B cell (primary cell): ENCODE results near the gene RNLS. TPM values are rescaled to one million over a fixed set of nuclear protein-coding genes. Genes with fewer than 3 reads are reported as not detected.

Experiments used
- ATAC-seq: fragments of 200-7000 bp; cut with Tn5 transposase; one replicate; pipeline ENCODE4 v1.10.0; 2021; ENCODE audit warnings: low read depth, mild to moderate bottlenecking, moderate number of reproducible peaks, moderate library complexity
- CTCF ChIA-PET: fragments of 350-600 bp; sonication (Branson Sonifier 250); formaldehyde crosslinking; loops from one replicate; lab custom pipeline; 2021; ENCODE audit warnings: antibody characterized with exemption, inconsistent platforms; lab: Charles Lee
- POLR2A ChIA-PET: fragments of 350-600 bp; sonication (Branson Sonifier 250); formaldehyde crosslinking; loops from one replicate; lab custom pipeline; 2021; ENCODE audit warnings: antibody characterized with exemption; lab: Charles Lee
- DNase-seq: peaks from one replicate; pipeline ENCODE4 v3.0.0; 2013
- H2AFZ ChIP-seq: 2 replicates; pipeline ENCODE4 v1.6.1; 2012; ENCODE audit warnings: mild to moderate bottlenecking, low read depth, low read length; ENCODE audit not compliant: insufficient read depth, poor library complexity, severe bottlenecking
- H3K27ac ChIP-seq, 2 donors: 1 replicate in 1 of 2; 2 replicates in 1 of 2; pipeline ENCODE4 v1.5.1; 2012 to 2013; ENCODE audit warnings: low read length in 2 of 2, mild to moderate bottlenecking in 2 of 2, moderate library complexity in 1 of 2
- H3K27me3 ChIP-seq, 4 experiments: fragments of 200-600 bp in 1 of 4; sonication (generic) in 1 of 4; replicated peaks in 1 of 4; 1 replicate in 2 of 4; 2 replicates in 2 of 4; pipeline versions ENCODE4 v1.6.1 to v1.7.0; 2013 to 2016; ENCODE audit warnings: low read length in 3 of 4, mild to moderate bottlenecking in 2 of 4, mixed read lengths in 1 of 4, moderate library complexity in 1 of 4; ENCODE audit not compliant: insufficient read depth in 4 of 4, control insufficient read depth in 3 of 4; ENCODE audit errors: control extremely low read depth in 1 of 4
- H3K36me3 ChIP-seq, 2 experiments: replicated peaks in 1 of 2; 1 replicate in 1 of 2; 2 replicates in 1 of 2; pipeline versions ENCODE4 v1.6.1 to v1.7.1; 2013; ENCODE audit warnings: low read length in 1 of 2; ENCODE audit not compliant: insufficient read depth in 2 of 2, control insufficient read depth in 1 of 2; ENCODE audit errors: control extremely low read depth in 1 of 2, extremely low read depth in 1 of 2
- H3K4me1 ChIP-seq, 2 donors: fragments of 200-600 bp in 1 of 2; sonication (generic) in 1 of 2; 1 replicate in 1 of 2; 2 replicates in 1 of 2; pipeline versions ENCODE4 v1.5.1 to v1.6.1; 2013 to 2017; ENCODE audit warnings: low read length in 2 of 2; ENCODE audit not compliant: control insufficient read depth in 2 of 2, insufficient read depth in 2 of 2
- H3K4me2 ChIP-seq: replicated peaks from 2 replicates; pipeline ENCODE3; 2012; ENCODE audit warnings: mild to moderate bottlenecking, low read depth, low read length; ENCODE audit not compliant: poor library complexity, severe bottlenecking
- H3K4me3 ChIP-seq, 5 experiments: fragments of 200-600 bp in 1 of 5; sonication (generic) in 1 of 5; 1 replicate in 3 of 5; 2 replicates in 2 of 5; pipeline versions ENCODE4 v1.5.1 to v1.7.0; 2011 to 2016; ENCODE audit warnings: low read length in 4 of 5, mild to moderate bottlenecking in 4 of 5, low read depth in 2 of 5, control low read depth in 1 of 5, moderate library complexity in 1 of 5; ENCODE audit not compliant: insufficient read depth in 1 of 5; ENCODE audit errors: control extremely low read depth in 1 of 5, extremely low read depth in 1 of 5
- H3K79me2 ChIP-seq: fragments of 200-600 bp; sonication (generic); one replicate; pipeline ENCODE4 v1.6.0; 2016; ENCODE audit warnings: low read length; ENCODE audit not compliant: control insufficient read depth, insufficient read depth
- H3K9ac ChIP-seq: fragments of 200-600 bp; sonication (generic); 2 replicates; pipeline ENCODE4 v1.6.1; 2017; ENCODE audit warnings: mild to moderate bottlenecking, low read length, moderate library complexity
- H3K9me3 ChIP-seq, 3 donors: one replicate each; pipeline versions ENCODE4 v1.6.1 to v1.7.1; 2013; ENCODE audit warnings: low read length in 2 of 3; ENCODE audit not compliant: control insufficient read depth in 2 of 3, insufficient read depth in 1 of 3; ENCODE audit errors: control extremely low read depth in 1 of 3
- H4K20me1 ChIP-seq: 2 replicates; pipeline ENCODE4 v1.6.0; 2012; ENCODE audit warnings: mild to moderate bottlenecking, low read length; ENCODE audit not compliant: insufficient read depth, control insufficient read depth, poor library complexity, severe bottlenecking
- H3K27ac Mint-ChIP-seq: one replicate; pipeline ENCODE4 v1.8.0; 2021; ENCODE audit warnings: mixed read lengths
- H3K27me3 Mint-ChIP-seq: one replicate; pipeline ENCODE4 v1.8.0; 2021; ENCODE audit warnings: mixed read lengths
- H3K4me1 Mint-ChIP-seq: one replicate; pipeline ENCODE4 v1.8.0; 2021; ENCODE audit warnings: mixed read lengths
- H3K4me3 Mint-ChIP-seq: one replicate; pipeline ENCODE4 v1.8.0; 2021; ENCODE audit warnings: mixed read lengths
- H3K9me3 Mint-ChIP-seq: one replicate; pipeline ENCODE4 v1.8.0; 2022; ENCODE audit warnings: mixed read lengths; ENCODE audit not compliant: insufficient read depth
- CTCF ChIP-seq: fragments of 200-600 bp; IDR thresholded peaks from one replicate; pipeline ENCODE4 v1.8.0; 2022; ENCODE audit warnings: antibody characterized with exemption, mild to moderate bottlenecking
- EZH2 ChIP-seq: IDR thresholded peaks from 2 replicates; pipeline ENCODE4 v1.6.1; 2012; ENCODE audit warnings: borderline replicate concordance, low read depth, mild to moderate bottlenecking, moderate library complexity, low read length; ENCODE audit not compliant: insufficient read depth, poor library complexity, severe bottlenecking
- WGBS: methylation state at CpG from one replicate; pipeline ENCODE4 v1.1.5; 2013; ENCODE audit warnings: missing lambda C conversion rate; ENCODE audit not compliant: insufficient coverage; 5-methylcytosine and 5-hydroxymethylcytosine counted together
- intact Hi-C: fragments of 100-400 bp; cut with micrococcal nuclease; formaldehyde crosslinking; loops from one replicate; pipeline ENCODE4 v1.10.0; 2022
- polyA minus RNA-seq: library from RNA; depleted of rRNA, polyadenylated mRNA; stranded (reverse); fragments of >200 nt; gene quantifications from 2 replicates; pipeline ENCODE4 v1.2.3, GENCODE V29; 2012
- polyA plus RNA-seq: library from polyadenylated mRNA; depleted of rRNA; stranded (reverse); fragments of >200 nt; gene quantifications from 2 replicates; pipeline ENCODE4 v1.2.3, GENCODE V29; 2012
- total RNA-seq, 2 donors: library from RNA; stranded (reverse); fragments of 120-200 nt in 1 of 2; gene quantifications; 1 replicate in 1 of 2; 2 replicates in 1 of 2; pipeline versions ENCODE4 v1.2.3 to v1.2.4, GENCODE V29; 2013 to 2022

RNLS gene
- total RNA-seq: 7.5 and 7.9 TPM in 2 replicates
- 6.4 TPM for total RNA-seq (2013)
- polyA plus RNA-seq: 2.0 and 3.5 TPM in 2 replicates
- 4.3 and 5.4 TPM in 2 replicates for polyA minus RNA-seq

GRCh38 chr10:88582806-88583583 lies at the start of gene RNLS:
Gene RNLS (minus strand): TSS chr10:88583318.
- ChIA-PET CTCF (interaction anchor here (0.5 to 2.7 kb wide), 25 partner anchors 9 to 1437 kb away, joined by 3 to 15 read pairs (median 5); partner anchors contain the start of genes KLLN and PTEN), POLR2A (interaction anchor here (1.5 to 3.2 kb wide), 2 partner anchors 721 to 765 kb away, joined by 5 to 21 read pairs; partner anchors contain the start of genes ATAD1, KLLN and PTEN)
- H3K4me1 ChIP-seq: peaks cover 7 to 8% of the 10 kb centered on the region in 2 donors
- ATAC-seq (peak; percentile 83), DNase-seq (peak; percentile 84)
- H3K36me3 ChIP-seq: no peaks in the 10 kb centered on the region
- peak within 1 kb of the TSS; percentile 90 for H3K9ac ChIP-seq
- intact Hi-C loops: loop anchor here (1.0 to 10.0 kb wide), 3 partner anchors 102 to 765 kb away; partner anchors contain the start of gene ATAD1
- H3K27ac ChIP-seq: peak within 1 kb of the TSS; percentile 89 to 94
- Mint-ChIP-seq H3K9me3 (no peaks in the 10 kb centered on the region), H3K27me3 (no peaks in the 10 kb centered on the region), H3K4me1 (peaks cover 13% of the 10 kb centered on the region), H3K4me3 (peak within 1 kb of the TSS; percentile 95), H3K27ac (peak within 1 kb of the TSS; percentile 96)
- H3K4me2 ChIP-seq: peak within 1 kb of the TSS; percentile 76
- no peaks in the 10 kb centered on the region for H3K79me2 ChIP-seq
- H3K4me3 ChIP-seq: peak within 1 kb of the TSS; percentile 64 to 94 (median 89)
- H3K9me3 ChIP-seq: no peaks in the 10 kb centered on the region
- under 1% methylated on average over 59 of the region's 63 CpGs for WGBS
- H3K27me3 ChIP-seq: no peaks in the 10 kb centered on the region
- peak within 1 kb of the TSS; percentile 98 for H2AFZ ChIP-seq
- no peaks in the 10 kb centered on the region for H4K20me1 ChIP-seq
- peak; percentile 86 for TF ChIP-seq CTCF
- no peak for TF ChIP-seq EZH2

- Mint-ChIP-seq H3K4me3 (no peak overlapping the region), H3K4me1 (no peaks in the 10 kb centered on the region), H3K9me3 (no peaks in the 10 kb centered on the region), H3K27me3 (no peaks in the 10 kb centered on the region), H3K27ac (no peak overlapping the region)
- DNase-seq: no peak
- Histone ChIP-seq H3K4me1 (no peaks in the 10 kb centered on the region), H3K4me2 (no peak overlapping the region), H3K27me3 (no peaks in the 10 kb centered on the region), H3K36me3 (no peaks in the 10 kb centered on the region), H2AFZ (no peak overlapping the region), H4K20me1 (no peaks in the 10 kb centered on the region), H3K79me2 (no peaks in the 10 kb centered on the region), H3K9me3 (no peaks in the 10 kb centered on the region), H3K4me3 (no peak overlapping the region), H3K27ac (no peak overlapping the region), H3K9ac (no peak overlapping the region)
- TF ChIP-seq CTCF: no peak
- no peak for TF ChIP-seq EZH2
- ChIA-PET CTCF (no interaction called here), POLR2A (no interaction called here)
- intact Hi-C loops: no loop called here
- no peak for ATAC-seq
Measured at GRCh38 chr10:88624840-88625239, 41.7 kb upstream of the RNLS start.
